HG02938 (cell line): Measurements from ENCODE around the gene SDE2.
"Not testable (repeated sequence)": the region's sequence is repeated elsewhere in the genome, so short reads cannot be mapped to it uniquely, and the experiment has no call there.

Experiments
- ATAC-seq: cut with Tn5 transposase; IDR thresholded peaks from one replicate; pipeline ENCODE4 v1.9.1; 2021; ENCODE audit warnings: mild to moderate bottlenecking, moderate library complexity; ENCODE audit not compliant: unreplicated experiment

SDE2 gene

GRCh38 chr1:225979421-225979820 is 19.7 kb downstream of the SDE2 start:
- no peak for ATAC-seq

DNA sequence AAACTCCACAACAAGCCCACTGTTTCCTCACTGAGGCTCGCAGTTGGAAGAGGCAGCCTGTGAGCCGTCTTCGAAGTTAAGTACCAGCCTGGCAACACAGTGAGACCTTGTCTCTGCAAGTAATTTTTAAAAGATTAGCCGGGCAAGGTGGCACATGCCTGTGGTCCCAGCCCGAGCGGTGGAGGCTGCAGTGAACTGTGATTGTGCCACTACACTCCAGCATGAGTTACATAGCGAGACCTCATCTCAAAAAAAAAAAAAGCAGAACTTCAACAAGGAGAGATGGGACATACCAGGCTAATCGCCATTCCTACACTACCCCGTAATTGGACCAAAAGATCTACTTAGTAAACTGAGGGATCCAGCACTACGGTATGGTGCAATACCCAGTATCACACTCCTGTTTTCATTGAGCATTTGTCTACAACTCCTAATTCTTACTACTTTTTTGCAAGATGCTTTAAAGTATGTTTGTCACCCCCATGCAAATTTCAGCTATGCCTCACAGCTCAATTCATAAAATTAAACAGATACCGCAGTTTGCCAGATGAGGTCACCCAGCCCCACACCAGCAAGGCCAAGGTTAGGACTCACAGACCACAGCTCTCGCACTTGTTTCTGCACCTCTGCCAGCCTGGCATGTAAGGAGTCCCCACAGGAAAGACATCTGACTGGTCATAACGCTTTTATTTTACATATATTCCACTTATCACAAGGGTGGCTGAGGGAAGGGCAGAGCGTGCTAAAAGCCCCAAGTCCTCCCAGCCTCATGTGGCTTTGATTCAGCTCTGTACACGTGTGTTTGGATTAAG is 21.0 kb downstream of the SDE2 start:
- ATAC-seq: peak; percentile 49

- ATAC-seq: not testable (repeated sequence)
Observed at GRCh38 chr1:225975146-225975545, 24.0 kb downstream of the SDE2 start.

GRCh38 chr1:225974454-225974853 is 24.7 kb downstream of the SDE2 start:
- no peak for ATAC-seq

DNA sequence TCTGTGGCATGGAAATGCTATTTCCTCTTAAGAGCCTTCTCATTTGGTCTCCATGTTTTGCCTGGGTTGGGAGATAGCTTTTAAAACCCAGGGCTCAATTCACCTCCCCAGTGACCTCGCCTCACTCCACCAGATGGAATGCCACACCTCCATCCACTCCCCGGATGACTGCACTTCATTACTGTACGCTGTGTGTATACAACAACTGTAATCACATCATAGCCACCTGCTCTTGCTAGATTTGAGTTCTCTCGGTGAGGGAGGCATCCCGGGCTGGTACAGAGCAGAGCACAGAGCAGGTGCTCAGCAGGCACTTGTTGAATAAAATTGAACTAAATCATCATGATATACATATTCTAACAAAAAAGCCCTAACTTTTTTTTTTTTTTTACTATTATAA is 26.0 kb downstream of the SDE2 start:
- ATAC-seq: no peak

DNA sequence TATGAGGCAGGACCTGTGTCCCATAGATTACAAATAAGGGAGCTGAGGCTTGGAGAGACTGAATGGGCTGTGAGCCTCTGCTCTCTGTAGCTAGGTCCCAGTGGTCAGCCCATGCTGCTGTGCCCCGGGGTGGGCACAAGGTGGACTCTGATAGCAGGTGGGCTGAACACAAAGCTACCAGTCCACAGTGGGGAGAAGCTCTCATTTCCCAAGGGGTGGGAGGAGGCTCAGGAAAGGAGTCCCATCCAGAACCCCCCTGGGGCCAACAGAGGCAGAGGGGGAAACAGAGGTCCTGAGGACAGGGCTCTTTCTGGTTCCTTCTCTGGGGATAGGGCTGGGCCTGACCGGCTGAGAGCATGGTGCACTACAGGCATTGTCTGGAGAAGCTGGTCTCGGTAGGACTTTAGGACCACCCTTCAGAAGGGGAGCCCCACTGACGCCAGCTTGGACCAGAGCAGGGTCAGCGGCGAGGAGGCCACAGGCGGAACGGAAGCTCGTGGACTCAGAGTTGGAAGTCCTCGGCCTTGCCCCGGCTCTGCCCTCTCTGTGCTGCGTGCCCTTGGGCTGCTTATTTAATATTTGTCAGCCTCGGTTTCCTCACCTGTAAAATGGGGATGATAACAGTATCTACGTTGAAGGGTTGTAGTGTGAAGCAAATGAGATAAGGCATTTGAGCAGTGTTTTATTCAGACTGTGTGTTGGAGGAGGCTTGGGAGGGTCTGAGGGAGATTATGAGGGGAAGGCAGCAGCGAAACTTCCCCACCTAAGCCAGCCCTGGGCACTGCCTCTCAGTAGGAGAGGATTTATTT is 26.6 kb downstream of the SDE2 start:
- ATAC-seq: no peak

GRCh38 chr1:225970592-225971157 is 28.5 kb downstream of the SDE2 start:
- not testable (repeated sequence) for ATAC-seq

- not testable (repeated sequence) for ATAC-seq
Observed at GRCh38 chr1:225969751-225970150, 29.4 kb downstream of the SDE2 start.

DNA sequence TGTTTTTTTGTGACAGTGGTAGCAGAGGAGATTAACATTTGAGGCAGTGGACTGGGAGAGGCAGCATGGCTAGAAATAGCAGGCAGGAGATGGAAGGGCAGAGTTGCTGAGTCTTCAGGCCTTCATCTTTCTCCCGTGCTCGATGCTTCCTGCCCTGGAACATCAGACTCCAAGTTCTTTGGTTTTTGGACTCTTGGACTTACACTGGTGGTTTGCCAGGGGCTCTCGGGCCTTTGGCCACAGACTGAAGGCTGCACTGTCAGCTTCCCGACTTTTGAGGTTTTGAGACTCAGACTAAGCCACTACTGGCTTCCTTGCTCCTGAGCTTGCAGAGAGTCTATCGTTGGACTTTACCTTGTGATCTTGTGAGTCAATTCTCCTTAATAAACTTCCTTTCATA is 33.9 kb downstream of the SDE2 start:
- no peak for ATAC-seq

- no peak for ATAC-seq
Observed at GRCh38 chr1:225963735-225964530, 35.2 kb downstream of the SDE2 start.

- peak; percentile 80 for ATAC-seq
Observed at GRCh38 chr1:225962440-225962975, 36.6 kb downstream of the SDE2 start.

- ATAC-seq: no peak
Observed at GRCh38 chr1:225961659-225962439, 37.3 kb downstream of the SDE2 start.

GRCh38 chr1:225958041-225958440 is 41.1 kb downstream of the SDE2 start:
- no peak for ATAC-seq

DNA sequence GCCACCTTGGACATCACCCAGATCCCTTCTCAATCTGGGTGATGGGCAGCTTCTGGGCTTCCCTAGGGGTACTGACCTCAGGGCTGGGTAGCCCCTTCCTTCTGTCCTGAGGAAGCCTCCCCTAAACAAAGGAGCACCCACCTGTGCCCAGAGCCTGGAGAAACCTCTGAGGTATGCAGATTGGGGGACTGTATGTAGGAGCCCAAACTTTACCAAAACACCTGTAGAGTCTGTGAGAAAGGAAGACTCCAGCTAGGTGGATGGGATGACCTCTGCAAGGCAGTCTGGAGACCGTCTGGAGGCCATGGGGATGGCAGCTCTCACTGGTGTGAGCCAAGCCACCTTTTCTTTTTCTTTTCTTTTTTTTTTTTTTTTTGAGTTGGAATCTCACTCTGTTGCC is 44.4 kb downstream of the SDE2 start:
- ATAC-seq: no peak

- no peak for ATAC-seq
Observed at GRCh38 chr1:225953315-225953714, 45.8 kb downstream of the SDE2 start.

GRCh38 chr1:225950905-225951497 is 48.1 kb downstream of the SDE2 start:
- no peak for ATAC-seq

DNA sequence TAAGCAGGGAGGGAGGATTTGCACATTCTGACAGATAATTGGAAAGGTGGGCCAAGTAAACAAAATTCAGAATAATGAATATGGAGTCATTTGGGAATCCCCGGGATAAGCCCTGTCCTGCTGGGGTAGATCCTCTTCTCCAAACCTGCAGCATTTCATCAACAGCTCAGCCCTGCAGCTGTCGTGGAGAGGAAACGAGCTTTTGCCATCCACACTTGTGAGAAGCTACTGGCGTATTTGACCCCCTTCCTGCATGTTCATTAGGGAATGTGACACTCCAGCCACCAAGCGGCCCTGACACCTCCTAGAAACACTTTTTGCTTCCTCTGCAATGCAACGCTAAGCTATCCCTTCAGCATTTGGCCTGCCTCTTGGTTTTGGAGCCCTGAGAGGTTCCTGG is 50.1 kb downstream of the SDE2 start:
- ATAC-seq: no peak

GRCh38 chr1:225946803-225947202 is 52.3 kb downstream of the SDE2 start:
- no peak for ATAC-seq

GRCh38 chr1:225946082-225946620 is 53.0 kb downstream of the SDE2 start:
- no peak for ATAC-seq
